WTC11 (cell line): Measurements from ENCODE around the gene S1PR2. TPM values are rescaled to one million over a fixed set of nuclear protein-coding genes. Genes with fewer than 3 reads are reported as not detected.

Experiments
- ATAC-seq: fragments of 200-7000 bp; cut with Tn5 transposase; 2 replicates; pipeline ENCODE4 v1.10.0; 2021; ENCODE audit warnings: mild to moderate bottlenecking, moderate library complexity
- CTCF ChIA-PET: fragments of 300-600 bp; sonication (Branson Sonifier 250); formaldehyde crosslinking; loops from one replicate; lab custom pipeline; 2021; ENCODE audit warnings: antibody characterized with exemption; lab: Charles Lee
- POLR2A ChIA-PET: fragments of 350-600 bp; sonication (Branson Sonifier 250); formaldehyde crosslinking; loops from one replicate; lab custom pipeline; 2021; ENCODE audit warnings: antibody characterized with exemption; lab: Charles Lee
- DNase-seq: peaks from one replicate; pipeline ENCODE4 v3.0.0; 2021; ENCODE audit warnings: low spot score
- H3K27ac Mint-ChIP-seq: 2 replicates; pipeline ENCODE4 v1.8.0; 2021; ENCODE audit warnings: mixed read lengths
- H3K27me3 Mint-ChIP-seq: 2 replicates; pipeline ENCODE4 v1.8.0; 2021; ENCODE audit warnings: low read depth, mild to moderate bottlenecking, moderate library complexity, mixed read lengths
- H3K36me3 Mint-ChIP-seq: 2 replicates; pipeline ENCODE4 v1.8.0; 2021; ENCODE audit warnings: mixed read lengths
- H3K4me1 Mint-ChIP-seq: 2 replicates; pipeline ENCODE4 v1.8.0; 2022; ENCODE audit warnings: mixed read lengths
- H3K4me3 Mint-ChIP-seq: 2 replicates; pipeline ENCODE4 v1.8.0; 2021; ENCODE audit warnings: mild to moderate bottlenecking, moderate library complexity, mixed read lengths
- H3K9me3 Mint-ChIP-seq: 2 replicates; pipeline ENCODE4 v1.8.0; 2021; ENCODE audit warnings: mixed read lengths
- AFF4 ChIP-seq: sonication (generic); formaldehyde crosslinking; IDR thresholded peaks from 2 replicates; pipeline ENCODE4 v1.8.1; 2023; ENCODE audit warnings: mild to moderate bottlenecking, missing genetic modification reagents, borderline replicate concordance
- CREM ChIP-seq: sonication (generic); formaldehyde crosslinking; IDR thresholded peaks from 2 replicates; pipeline ENCODE4 v1.8.1; 2022; ENCODE audit warnings: mild to moderate bottlenecking, missing genetic modification reagents, moderate library complexity
- CTCF ChIP-seq: fragments of 200-600 bp; IDR thresholded peaks from 2 replicates; pipeline ENCODE4 v1.8.0; 2022; ENCODE audit warnings: antibody characterized with exemption
- FOXP1 ChIP-seq: sonication (generic); formaldehyde crosslinking; IDR thresholded peaks from 2 replicates; pipeline ENCODE4 v1.8.0; 2022; ENCODE audit warnings: missing genetic modification reagents, mild to moderate bottlenecking, moderate library complexity, borderline replicate concordance
- GTF2I ChIP-seq: fragments of 250-450 bp; sonication (Bioruptor Pico); conservative IDR thresholded peaks from 2 replicates; pipeline ENCODE4 v1.4.0; 2021; ENCODE audit warnings: mild to moderate bottlenecking
- MAX ChIP-seq: sonication (generic); formaldehyde crosslinking; IDR thresholded peaks from 2 replicates; pipeline ENCODE4 v1.8.0; 2022; ENCODE audit warnings: mild to moderate bottlenecking, missing genetic modification reagents
- MLX ChIP-seq: sonication (generic); formaldehyde crosslinking; IDR thresholded peaks from 2 replicates; pipeline ENCODE4 v1.8.1; 2023; ENCODE audit warnings: mild to moderate bottlenecking, missing genetic modification reagents, moderate library complexity
- PRDM15 ChIP-seq: sonication (generic); formaldehyde crosslinking; IDR thresholded peaks from 2 replicates; pipeline ENCODE4 v1.8.0; 2022; ENCODE audit warnings: missing genetic modification reagents
- SP1 ChIP-seq: sonication (generic); formaldehyde crosslinking; conservative IDR thresholded peaks from 2 replicates; pipeline ENCODE4 v1.8.1; 2022; ENCODE audit warnings: missing genetic modification reagents
- ZNF121 ChIP-seq: sonication (generic); formaldehyde crosslinking; IDR thresholded peaks from 2 replicates; pipeline ENCODE4 v1.8.0; 2023; ENCODE audit warnings: missing genetic modification reagents
- ZNF219 ChIP-seq: sonication (generic); formaldehyde crosslinking; IDR thresholded peaks from 2 replicates; pipeline ENCODE4 v1.8.0; 2023; ENCODE audit warnings: missing genetic modification reagents, mild to moderate bottlenecking, borderline replicate concordance
- ZNF416 ChIP-seq: fragments of 250-450 bp; sonication (Bioruptor Pico); IDR thresholded peaks from 2 replicates; pipeline ENCODE4 v1.9.0; 2021; ENCODE audit warnings: mild to moderate bottlenecking, inconsistent platforms
- ZNF532 ChIP-seq: fragments of 250-450 bp; sonication (Bioruptor Pico); IDR thresholded peaks from 2 replicates; pipeline ENCODE4 v1.9.0; 2021; ENCODE audit warnings: mild to moderate bottlenecking, borderline replicate concordance
- total RNA-seq: library from RNA; stranded (reverse); gene quantifications from 3 replicates; pipeline ENCODE4 v1.2.3, GENCODE V29; 2021

Gene S1PR2
- total RNA-seq, 1 experiment from 2014 or later: 13.2 TPM

- no peak for ATAC-seq
- H3K4me3 Mint-ChIP-seq: peak overlapping the region; percentile 72
- CTCF ChIA-PET: interaction anchor here (1.3 to 2.9 kb wide), 5 partner anchors 10 to 37 kb away, joined by 4 to 20 read pairs (median 7); no protein-coding TSS in a partner anchor
- TF ChIP-seq CREM (CRISPR knock-in tag): no peak
- no peak for TF ChIP-seq AFF4 (CRISPR knock-in tag)
- TF ChIP-seq ZNF219 (CRISPR knock-in tag): peak; percentile 46; the same call in 1 of the 2 replicates
- TF ChIP-seq FOXP1: peak; percentile 38; the same call in 1 of the 2 replicates
- TF ChIP-seq, all 79 proteins: peak for 2
- Mint-ChIP-seq H3K36me3 (no peaks in the 10 kb centered on the region), H3K4me1 (peaks cover 10% of the 10 kb centered on the region), H3K27ac (no peak overlapping the region), H3K9me3 (no peaks in the 10 kb centered on the region), H3K27me3 (no peaks in the 10 kb centered on the region; the same call in 1 of the 2 replicates)
- DNase-seq: peak; percentile 69
- POLR2A ChIA-PET: no interaction called here
These were observed 814 bp downstream of the S1PR2 start for GRCh38 chr19:10230173-10230860.

- Mint-ChIP-seq H3K4me1 (peaks cover 10% of the 10 kb centered on the region), H3K9me3 (no peaks in the 10 kb centered on the region), H3K27me3 (no peaks in the 10 kb centered on the region; the same call in 1 of the 2 replicates), H3K4me3 (no peak overlapping the region), H3K27ac (no peak overlapping the region), H3K36me3 (peaks cover 5% of the 10 kb centered on the region)
- ChIA-PET POLR2A (interaction anchor here (0.8 kb wide), 1 partner anchor 60 kb away, joined by 4 read pairs; no protein-coding TSS in a partner anchor), CTCF (interaction anchor here (0.5 to 3.6 kb wide), 24 partner anchors 9 to 176 kb away, joined by 3 to 43 read pairs (median 4); partner anchors contain the start of genes DNMT1, ICAM1 and ICAM5)
- DNase-seq: peak; percentile 54
- peak; percentile 25 for ATAC-seq
- no peak for TF ChIP-seq MLX (CRISPR knock-in tag)
- TF ChIP-seq ZNF532 (CRISPR knock-in tag): no peak
- TF ChIP-seq MAX: no peak
- no peak for TF ChIP-seq PRDM15 (CRISPR knock-in tag)
- TF ChIP-seq ZNF121 (CRISPR knock-in tag): peak; percentile 2; the same call in 1 of the 2 replicates
- no peak for TF ChIP-seq ZNF416
- no peak for TF ChIP-seq SP1 (CRISPR knock-in tag)
- TF ChIP-seq CTCF: peak; percentile 58
- peak; percentile 61; the same call in 1 of the 2 replicates for TF ChIP-seq GTF2I (CRISPR knock-in tag)
- TF ChIP-seq AFF4 (CRISPR knock-in tag): no peak
These were observed 2.2 kb downstream of the S1PR2 start for GRCh38 chr19:10228920-10229319.
